G401.6 (cell line): ENCODE results near the gene ATF6B.
"Not testable (repeated sequence)": the region's sequence is repeated elsewhere in the genome, so short reads cannot be mapped to it uniquely, and the experiment has no call there.

ENCODE experiments used
- FAIRE-seq: peaks from 2 replicates; lab custom pipeline; 2012; peaks lifted over from hg19 to GRCh38; lab: Jason Lieb, UNC

ATF6B gene

DNA sequence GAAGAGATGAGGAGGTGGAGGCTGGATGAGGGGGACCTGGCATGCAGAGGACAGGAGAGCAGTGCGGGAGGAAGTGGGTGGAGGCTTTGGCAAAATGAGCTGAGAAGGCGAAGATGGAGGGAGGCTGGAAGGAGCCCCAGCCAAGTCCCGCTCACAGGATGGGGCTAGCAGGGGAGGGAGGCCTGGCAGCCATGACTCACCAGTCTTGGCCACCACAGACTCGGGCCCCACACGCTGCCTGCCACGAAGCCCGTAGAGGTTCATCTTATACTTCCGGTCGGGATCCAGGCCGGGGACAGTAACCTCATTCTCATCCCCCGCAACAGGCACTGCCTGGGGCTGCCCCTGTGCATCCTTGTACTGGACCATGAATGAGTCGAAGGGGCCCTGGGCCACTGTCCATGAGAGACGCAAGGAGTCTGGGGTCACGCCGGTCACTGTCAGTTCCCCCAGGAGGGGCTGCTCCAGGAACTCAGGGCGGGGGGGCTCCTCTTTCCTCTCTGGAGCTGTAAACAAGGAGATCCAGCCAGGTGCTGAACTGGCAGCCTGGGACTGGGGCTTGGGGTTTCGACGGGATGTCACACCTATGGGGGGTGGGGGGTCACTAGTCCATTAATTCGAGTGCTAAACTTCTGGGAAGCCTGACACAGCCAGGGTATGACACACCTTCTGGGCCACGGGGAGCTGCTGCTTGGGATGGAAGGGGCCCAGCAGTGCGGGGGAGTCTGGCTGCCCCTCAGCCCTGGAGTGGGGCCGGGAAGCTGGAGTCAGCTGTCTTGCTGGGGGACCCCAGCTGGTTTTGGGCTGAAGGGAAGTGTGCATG is 46.7 kb downstream of the ATF6B start:
- no peak for FAIRE-seq

DNA sequence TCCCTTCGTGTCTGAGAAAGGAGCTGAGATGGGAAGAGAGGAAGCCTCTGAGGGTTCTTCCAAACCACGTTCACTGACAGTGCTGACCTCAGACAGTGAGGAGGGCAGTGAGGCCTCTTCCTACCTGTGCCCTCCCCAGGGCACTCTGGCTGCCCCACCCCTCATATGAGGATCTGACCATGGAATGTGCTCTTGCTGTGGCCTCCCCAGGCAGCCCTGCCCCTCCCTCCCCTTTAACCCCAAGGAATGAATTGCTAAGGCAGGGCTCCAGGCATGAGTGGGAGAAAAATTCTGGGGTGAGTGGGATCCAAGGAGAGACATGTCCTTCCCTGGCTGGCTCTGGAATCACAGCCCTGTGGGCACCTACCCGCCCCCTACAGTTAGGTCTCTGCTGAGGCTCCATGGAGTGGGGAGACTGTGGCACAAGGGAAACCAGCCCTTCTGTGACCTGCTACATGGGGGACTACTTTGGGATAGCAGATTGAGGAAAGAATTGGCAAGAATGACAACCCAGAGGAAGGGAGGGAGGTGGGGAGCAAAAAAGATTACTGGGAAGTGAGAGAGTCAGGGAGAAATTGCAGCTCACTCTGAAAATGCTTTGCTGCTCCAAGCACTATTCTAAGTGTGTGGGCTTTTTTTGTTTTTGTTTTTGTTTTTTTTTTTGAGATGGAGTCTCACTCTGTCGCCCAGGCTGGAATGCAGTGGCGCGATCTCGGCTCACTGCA is 48.3 kb downstream of the ATF6B start:
- FAIRE-seq: no peak

DNA sequence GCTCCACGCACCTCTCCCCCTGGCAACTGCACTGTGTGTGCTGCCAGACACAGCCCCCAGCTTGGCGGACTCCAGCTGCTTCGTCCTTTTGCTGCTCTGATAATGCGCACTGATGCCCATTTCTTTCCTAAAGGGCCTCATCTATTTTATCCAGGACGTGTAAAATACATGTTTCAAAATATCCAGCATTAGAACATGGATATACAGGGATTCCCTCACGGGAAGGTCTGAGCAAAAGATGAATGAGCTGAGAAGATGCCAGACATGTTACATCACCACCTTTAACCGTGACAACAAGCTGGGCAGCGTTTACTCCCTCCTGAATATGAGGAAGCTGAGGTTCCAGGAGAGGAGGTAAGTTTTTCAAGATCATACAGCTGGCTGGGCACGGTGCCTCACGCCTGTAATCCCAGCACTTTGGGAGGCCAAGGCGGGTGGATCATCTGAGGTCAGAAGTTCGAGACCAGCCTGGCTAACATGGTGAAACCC is 51.7 kb downstream of the ATF6B start:
- no peak for FAIRE-seq

DNA sequence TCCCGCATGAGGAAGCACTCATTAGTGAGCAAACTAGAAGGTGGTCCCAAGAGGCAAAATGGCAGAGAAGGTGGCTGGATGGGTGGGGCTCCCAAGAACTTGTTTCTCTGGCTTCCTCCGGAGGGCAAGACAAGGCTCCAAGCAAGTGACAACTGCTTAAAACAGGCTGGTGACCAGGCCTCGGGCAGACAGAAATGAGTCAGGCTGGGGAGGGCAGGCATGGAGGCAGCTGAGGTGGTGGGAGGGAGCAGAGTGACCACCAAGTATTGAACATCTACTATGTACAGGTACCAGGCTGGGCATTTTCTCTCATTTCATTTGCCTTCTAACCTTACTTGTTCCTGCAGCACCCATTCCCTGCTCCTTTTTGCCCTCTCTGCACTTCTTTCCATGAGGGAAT is 52.3 kb downstream of the ATF6B start:
- FAIRE-seq: no peak

DNA sequence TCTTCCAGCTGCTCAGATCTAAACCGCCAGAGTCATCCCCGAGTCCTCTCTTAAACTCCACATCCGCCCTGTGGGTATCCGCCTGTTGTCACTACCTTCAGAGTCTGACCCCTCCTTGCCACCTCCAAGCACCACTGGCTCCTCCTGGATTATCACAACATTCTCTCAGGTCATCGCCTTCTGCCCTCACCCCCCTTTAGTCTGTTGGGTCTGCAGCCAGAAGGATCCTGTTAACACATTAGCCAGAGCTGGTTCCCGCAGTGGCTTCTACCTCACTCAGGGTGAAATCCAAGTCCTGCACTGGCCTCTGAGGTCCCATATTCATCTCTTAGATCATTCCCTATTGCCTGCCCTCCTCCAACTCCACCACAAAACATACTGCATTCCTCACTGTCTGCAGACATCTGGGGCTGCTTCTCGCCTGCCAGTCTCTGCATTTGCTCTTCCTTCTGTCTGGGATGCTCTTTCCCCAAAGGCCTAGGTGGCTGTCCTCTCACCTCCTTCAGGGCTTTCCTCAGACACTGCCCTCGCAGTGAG is 53.0 kb downstream of the ATF6B start:
- no peak for FAIRE-seq

DNA sequence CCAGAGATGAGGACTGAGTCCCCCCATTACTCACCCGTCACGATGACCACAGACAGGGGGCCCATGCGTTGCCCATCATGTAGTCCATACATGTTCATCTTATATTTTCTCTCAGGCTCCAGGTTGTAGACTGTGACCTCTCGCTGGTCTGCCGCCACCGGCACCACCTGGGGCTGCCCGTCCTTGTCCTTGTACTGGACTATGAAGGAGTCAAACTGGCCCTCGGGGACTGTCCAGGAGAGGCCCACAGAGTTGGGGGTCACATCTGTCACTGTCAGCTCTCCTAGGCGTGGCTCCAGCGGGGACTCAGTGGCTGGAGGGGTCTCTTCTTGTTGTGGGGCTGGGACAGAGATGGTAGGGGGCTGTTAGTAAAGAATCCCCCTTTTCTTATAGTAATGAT is 54.4 kb downstream of the ATF6B start:
- FAIRE-seq: no peak

DNA sequence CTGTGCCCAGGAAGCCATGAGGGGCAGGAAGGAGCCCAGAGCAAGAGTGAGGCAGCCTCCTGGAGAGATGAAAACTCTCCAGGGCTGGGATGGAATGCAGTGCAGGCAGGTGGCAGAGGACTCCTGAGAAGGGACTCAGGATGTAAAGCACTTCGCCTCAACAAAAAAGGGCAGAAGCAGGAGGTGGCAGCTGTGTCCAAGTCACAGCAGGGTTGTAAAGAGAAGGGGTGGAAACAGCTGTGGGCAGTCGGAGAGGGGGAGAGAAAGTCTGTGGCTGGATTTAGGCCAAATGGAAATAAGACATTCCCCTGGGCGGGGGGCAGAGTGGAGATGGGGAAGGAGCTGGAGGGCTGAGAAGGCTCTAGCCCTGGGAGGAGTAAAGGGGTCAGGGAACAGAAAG is 54.9 kb downstream of the ATF6B start:
- no peak for FAIRE-seq

DNA sequence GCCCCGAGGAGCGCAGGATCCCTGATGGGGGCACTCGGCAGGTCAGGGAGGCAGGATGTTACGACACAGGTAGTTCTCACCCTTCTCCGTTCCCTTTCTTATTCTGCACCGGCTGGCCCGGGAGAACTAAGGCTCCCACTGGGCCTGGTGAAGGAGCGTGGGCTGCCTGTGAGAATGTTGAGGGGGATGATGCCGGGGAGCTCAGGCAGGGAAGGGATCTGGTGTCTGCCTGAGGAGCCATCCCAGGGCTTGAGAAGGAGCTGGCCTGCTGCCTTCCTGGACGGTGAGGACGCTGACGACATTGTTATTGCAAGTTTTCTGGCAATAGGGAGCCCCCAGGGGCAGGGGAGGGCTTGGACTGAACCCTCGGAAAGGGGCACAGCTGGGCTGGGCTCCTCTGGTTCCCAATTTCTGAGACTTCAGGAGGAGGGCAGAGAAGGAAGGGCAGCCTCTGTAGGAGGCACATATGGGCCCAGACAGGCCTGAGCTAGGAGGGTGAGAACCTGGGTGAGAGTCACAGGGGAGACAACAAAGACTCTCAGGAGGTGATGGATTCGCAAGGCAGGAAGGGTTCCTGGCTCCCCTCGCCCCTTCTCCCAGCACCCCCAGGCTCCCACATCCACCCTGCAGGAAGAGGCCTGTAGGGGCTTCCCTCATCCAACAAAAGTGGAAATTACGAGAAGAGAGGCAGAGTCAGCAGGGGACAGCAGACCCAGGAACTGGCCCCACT is 57.1 kb downstream of the ATF6B start:
- no peak for FAIRE-seq

DNA sequence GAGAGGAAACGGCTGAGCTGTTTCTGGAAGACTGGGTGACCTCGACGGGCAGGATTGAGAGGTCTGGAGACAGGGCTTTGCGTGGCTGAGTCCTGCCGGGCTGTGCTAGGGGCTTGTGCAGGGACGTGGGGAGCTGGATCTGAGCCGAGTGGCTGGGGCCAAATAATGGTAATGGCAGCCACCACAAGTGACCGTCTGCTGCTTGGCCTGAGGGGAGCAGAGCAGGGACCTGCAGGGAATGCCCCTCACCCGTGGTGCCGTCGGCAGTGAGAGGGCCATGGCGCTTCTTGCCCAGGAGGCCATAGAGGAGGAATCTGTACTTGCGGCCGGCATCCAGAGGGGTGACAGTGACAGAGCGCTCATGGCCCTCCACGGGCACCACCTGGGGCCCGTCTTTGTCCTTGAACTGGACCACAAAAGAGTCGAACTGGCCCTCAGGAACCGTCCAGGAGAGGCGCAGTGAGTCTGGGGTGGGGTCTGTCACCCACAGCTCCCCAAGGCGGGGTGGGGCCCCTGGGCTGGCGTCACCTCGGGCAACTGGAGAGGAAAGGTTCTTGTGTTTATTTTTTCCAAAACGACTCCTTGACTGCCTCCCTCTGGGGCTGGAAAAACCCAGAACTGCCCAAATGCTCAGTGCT is 58.0 kb downstream of the ATF6B start:
- no peak for FAIRE-seq

DNA sequence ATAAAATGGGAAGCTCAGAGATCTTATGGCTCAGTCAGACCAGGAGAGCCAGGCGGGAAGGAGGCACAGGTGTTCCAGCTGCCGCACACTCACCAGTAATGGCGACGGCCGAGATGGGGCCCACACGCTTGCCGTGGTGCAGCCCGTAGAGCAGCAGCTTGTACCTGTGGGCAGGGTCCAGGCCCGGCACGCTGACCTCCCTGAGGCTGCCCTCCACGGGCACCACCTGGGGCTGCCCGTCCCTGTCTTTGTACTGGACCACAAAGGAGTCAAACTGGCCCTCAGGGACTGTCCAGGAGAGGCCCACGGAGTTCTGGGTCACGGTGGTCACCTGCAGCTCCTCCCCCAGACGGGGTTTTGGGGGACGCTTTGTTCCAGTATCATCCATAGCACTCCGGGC is 58.6 kb downstream of the ATF6B start:
- FAIRE-seq: no peak

DNA sequence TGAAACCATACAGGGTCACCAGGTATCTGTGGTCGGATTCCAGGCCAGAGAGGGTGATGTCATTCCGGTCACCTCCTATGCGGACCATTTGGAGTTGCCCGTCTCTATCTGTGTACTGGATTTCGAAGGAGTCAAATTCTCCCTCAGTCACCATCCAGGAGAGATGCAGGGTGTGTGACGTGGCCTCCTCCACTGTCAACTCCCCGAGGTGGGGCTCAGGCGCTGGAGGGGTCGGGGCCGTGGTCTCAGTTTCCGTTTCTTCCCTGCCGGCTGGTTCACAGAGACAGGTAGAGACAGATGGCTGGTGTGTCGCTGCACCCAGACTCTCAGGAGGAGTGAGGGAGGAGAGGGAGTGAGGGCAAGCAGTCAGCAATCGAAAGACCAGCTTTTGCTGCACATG is 59.2 kb downstream of the ATF6B start:
- FAIRE-seq: no peak

DNA sequence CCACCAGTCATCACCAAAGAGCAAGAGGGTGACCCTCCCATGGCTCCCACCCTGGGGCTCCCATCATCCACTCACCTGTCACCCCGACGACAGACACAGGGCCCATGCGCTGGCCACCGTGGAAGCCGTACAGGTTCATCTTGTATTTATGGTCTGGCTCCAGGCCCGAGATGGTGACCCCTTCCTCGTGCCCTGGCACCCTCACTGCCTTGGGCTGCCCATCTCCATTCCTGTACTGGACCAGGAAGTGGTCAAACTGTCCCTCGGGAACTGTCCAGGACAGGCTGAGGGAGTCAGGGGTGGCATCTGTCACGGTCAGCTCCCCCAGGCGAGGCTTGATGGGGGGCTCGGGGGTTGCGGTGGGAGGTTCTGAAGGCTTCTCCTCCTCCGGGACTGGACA is 59.7 kb downstream of the ATF6B start:
- not testable (repeated sequence) for FAIRE-seq

DNA sequence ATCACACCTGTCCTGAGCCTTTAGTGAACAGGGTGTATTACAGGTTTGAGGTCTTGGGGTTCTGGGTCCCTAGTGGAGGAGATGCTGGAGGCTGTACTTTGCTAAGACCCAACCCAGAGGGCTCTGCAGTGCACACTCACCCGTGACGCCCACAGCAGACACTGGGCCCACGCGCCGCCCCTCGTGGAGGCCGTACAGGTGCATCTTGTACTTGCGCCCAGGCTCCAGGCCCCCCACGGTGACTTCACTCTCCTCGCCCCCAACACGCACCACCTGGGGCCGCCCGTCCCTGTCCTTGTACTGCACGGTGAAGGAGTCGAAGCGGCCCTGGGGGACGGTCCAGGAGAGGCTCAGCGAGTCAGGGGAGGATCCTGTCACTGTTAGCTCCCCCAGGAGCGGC is 60.5 kb downstream of the ATF6B start:
- FAIRE-seq: not testable (repeated sequence)
